Right kidney (tissue), 1 donor: ENCODE measurements around the gene DNAAF1.
"Not testable (repeated sequence)": the region's sequence is repeated elsewhere in the genome, so short reads cannot be mapped to it uniquely, and the experiment has no call there.

Experiments
- DNase-seq: peaks from one replicate; pipeline ENCODE4 v3.0.0-alpha.2; 2016

The DNAAF1 gene

GRCh38 chr16:84209989-84210388 is 64.9 kb downstream of the DNAAF1 start:
- DNase-seq = no peak

- DNase-seq = no peak
Measured at GRCh38 chr16:84212154-84212553, 67.0 kb downstream of the DNAAF1 start.

GRCh38 chr16:84212631-84213030 is 67.5 kb downstream of the DNAAF1 start:
- no peak for DNase-seq

GRCh38 chr16:84214451-84215066 is 69.5 kb downstream of the DNAAF1 start:
- DNase-seq = no peak

- DNase-seq = no peak
Measured at GRCh38 chr16:84215531-84215930, 70.4 kb downstream of the DNAAF1 start.

- not testable (repeated sequence) for DNase-seq
Measured at GRCh38 chr16:84216144-84216543, 71.0 kb downstream of the DNAAF1 start.

GRCh38 chr16:84218176-84218823 is 73.2 kb downstream of the DNAAF1 start:
- no peak for DNase-seq

GRCh38 chr16:84218956-84219355 is 73.8 kb downstream of the DNAAF1 start:
- DNase-seq = no peak

- no peak for DNase-seq
Measured at GRCh38 chr16:84220851-84221250, 75.7 kb downstream of the DNAAF1 start.

- no peak for DNase-seq
Measured at GRCh38 chr16:84223456-84223855, 78.3 kb downstream of the DNAAF1 start.

GRCh38 chr16:84224554-84224953 is 79.4 kb downstream of the DNAAF1 start:
- DNase-seq = no peak

GRCh38 chr16:84225126-84225525 is 80.0 kb downstream of the DNAAF1 start:
- no peak for DNase-seq

GRCh38 chr16:84225571-84225970 is 80.5 kb downstream of the DNAAF1 start:
- no peak for DNase-seq

- no peak for DNase-seq
Measured at GRCh38 chr16:84226026-84226425, 80.9 kb downstream of the DNAAF1 start.
